WTC11 (cell line): ENCODE results near the gene TRAPPC14.

Experiments used
- ATF1 ChIP-seq: sonication (generic); formaldehyde crosslinking; IDR thresholded peaks from 2 replicates; pipeline ENCODE4 v1.8.1; 2023; ENCODE audit warnings: mild to moderate bottlenecking, moderate library complexity, missing genetic modification reagents
- CBFB ChIP-seq: sonication (generic); formaldehyde crosslinking; IDR thresholded peaks from 2 replicates; pipeline ENCODE4 v1.8.1; 2022; ENCODE audit warnings: mild to moderate bottlenecking, low read depth, missing genetic modification reagents
- E2F4 ChIP-seq: sonication (generic); formaldehyde crosslinking; IDR thresholded peaks from 2 replicates; pipeline ENCODE4 v1.8.1; 2022; ENCODE audit warnings: low read depth, mild to moderate bottlenecking, moderate library complexity, missing genetic modification reagents, borderline replicate concordance
- ESRRA ChIP-seq: sonication (generic); formaldehyde crosslinking; IDR thresholded peaks from 2 replicates; pipeline ENCODE4 v1.8.1; 2022; ENCODE audit warnings: mild to moderate bottlenecking, missing genetic modification reagents, borderline replicate concordance
- FOXK1 ChIP-seq: sonication (generic); formaldehyde crosslinking; IDR thresholded peaks from 2 replicates; pipeline ENCODE4 v1.8.0; 2022; ENCODE audit warnings: mild to moderate bottlenecking, moderate library complexity, missing genetic modification reagents
- KAT7 ChIP-seq: sonication (generic); formaldehyde crosslinking; IDR thresholded peaks from 2 replicates; pipeline ENCODE4 v1.8.1; 2023; ENCODE audit warnings: missing genetic modification reagents, mild to moderate bottlenecking, borderline replicate concordance
- NFE2L1 ChIP-seq: sonication (generic); formaldehyde crosslinking; IDR thresholded peaks from 2 replicates; pipeline ENCODE4 v1.8.1; 2023; ENCODE audit warnings: missing genetic modification reagents
- NFYB ChIP-seq: sonication (generic); formaldehyde crosslinking; conservative IDR thresholded peaks from 2 replicates; pipeline ENCODE4 v1.8.0; 2022; ENCODE audit warnings: low read depth, missing genetic modification reagents
- SP1 ChIP-seq: sonication (generic); formaldehyde crosslinking; conservative IDR thresholded peaks from 2 replicates; pipeline ENCODE4 v1.8.1; 2022; ENCODE audit warnings: missing genetic modification reagents
- TF ChIP-seq, protein P1 (sequence below): fragments of 200-600 bp; IDR thresholded peaks from 2 replicates; pipeline ENCODE4 v1.8.0; 2022; ENCODE audit warnings: antibody characterized with exemption
- TF ChIP-seq, protein P2 (sequence below): sonication (generic); formaldehyde crosslinking; IDR thresholded peaks from 2 replicates; pipeline ENCODE4 v1.8.1; 2023; ENCODE audit warnings: mild to moderate bottlenecking, missing genetic modification reagents, moderate library complexity
- TF ChIP-seq, protein P3 (sequence below): sonication (generic); formaldehyde crosslinking; IDR thresholded peaks from 2 replicates; pipeline ENCODE4 v1.8.1; 2022; ENCODE audit warnings: mild to moderate bottlenecking, moderate library complexity, missing genetic modification reagents

GRCh38 chr7:100126239-100126930, 32.1 kb downstream of the TRAPPC14 start:
- TF ChIP-seq, protein P1, sequence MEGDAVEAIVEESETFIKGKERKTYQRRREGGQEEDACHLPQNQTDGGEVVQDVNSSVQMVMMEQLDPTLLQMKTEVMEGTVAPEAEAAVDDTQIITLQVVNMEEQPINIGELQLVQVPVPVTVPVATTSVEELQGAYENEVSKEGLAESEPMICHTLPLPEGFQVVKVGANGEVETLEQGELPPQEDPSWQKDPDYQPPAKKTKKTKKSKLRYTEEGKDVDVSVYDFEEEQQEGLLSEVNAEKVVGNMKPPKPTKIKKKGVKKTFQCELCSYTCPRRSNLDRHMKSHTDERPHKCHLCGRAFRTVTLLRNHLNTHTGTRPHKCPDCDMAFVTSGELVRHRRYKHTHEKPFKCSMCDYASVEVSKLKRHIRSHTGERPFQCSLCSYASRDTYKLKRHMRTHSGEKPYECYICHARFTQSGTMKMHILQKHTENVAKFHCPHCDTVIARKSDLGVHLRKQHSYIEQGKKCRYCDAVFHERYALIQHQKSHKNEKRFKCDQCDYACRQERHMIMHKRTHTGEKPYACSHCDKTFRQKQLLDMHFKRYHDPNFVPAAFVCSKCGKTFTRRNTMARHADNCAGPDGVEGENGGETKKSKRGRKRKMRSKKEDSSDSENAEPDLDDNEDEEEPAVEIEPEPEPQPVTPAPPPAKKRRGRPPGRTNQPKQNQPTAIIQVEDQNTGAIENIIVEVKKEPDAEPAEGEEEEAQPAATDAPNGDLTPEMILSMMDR, result no peak
- TF ChIP-seq, protein P2, sequence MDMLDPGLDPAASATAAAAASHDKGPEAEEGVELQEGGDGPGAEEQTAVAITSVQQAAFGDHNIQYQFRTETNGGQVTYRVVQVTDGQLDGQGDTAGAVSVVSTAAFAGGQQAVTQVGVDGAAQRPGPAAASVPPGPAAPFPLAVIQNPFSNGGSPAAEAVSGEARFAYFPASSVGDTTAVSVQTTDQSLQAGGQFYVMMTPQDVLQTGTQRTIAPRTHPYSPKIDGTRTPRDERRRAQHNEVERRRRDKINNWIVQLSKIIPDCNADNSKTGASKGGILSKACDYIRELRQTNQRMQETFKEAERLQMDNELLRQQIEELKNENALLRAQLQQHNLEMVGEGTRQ (CRISPR knock-in tag), result no peak; the same call in 1 of the 2 replicates
- TF ChIP-seq CBFB (CRISPR knock-in tag) (no peak), SP1 (CRISPR knock-in tag) (no peak), ESRRA (no peak), NFYB (0 out of 2 replicates have a peak, but pooled peaks have one; percentile 7), FOXK1 (CRISPR knock-in tag) (0 out of 2 replicates have a peak, but pooled peaks have one; percentile 13), KAT7 (CRISPR knock-in tag) (no peak; the same call in 1 of the 2 replicates), E2F4 (CRISPR knock-in tag) (no peak), ATF1 (no peak), NFE2L1 (CRISPR knock-in tag) (0 out of 2 replicates have a peak, but pooled peaks have one; percentile 47)
- TF ChIP-seq, protein P3, sequence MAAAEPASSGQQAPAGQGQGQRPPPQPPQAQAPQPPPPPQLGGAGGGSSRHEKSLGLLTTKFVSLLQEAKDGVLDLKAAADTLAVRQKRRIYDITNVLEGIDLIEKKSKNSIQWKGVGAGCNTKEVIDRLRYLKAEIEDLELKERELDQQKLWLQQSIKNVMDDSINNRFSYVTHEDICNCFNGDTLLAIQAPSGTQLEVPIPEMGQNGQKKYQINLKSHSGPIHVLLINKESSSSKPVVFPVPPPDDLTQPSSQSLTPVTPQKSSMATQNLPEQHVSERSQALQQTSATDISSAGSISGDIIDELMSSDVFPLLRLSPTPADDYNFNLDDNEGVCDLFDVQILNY, result 0 out of 2 replicates have a peak, but pooled peaks have one; percentile 53
